ENCODE results near the gene SATL1.
A peak's percentile ranks its signal among the peaks of the same experiment; 100 is the strongest.

DNA sequence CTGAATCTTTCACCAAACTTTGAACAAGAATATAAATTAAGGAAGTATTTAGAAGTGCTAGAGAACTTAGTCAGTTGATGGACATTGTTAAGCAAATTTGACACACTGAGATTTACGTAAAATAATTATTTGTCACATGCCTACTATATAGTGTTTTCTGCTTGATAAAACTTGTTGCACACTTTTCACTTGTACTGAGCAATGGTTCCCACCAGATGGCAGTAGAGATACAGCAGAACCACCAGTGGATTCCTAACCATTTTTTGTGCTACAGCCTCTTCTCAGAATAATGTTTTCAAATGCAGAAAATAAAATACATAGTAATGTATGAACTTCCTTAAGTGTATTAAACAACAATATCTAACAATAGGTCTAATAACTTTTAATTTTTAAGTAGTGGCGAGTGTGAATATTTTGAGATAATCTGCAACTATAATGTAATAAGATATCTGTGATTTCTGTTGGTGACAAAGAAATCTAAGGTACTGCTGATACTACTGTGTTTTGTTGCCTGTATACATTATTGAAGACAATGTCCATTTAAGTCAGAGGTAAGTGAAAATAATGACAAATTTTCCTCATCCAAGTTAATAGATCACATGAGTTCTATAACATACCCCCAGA, 158.7 kb downstream of the SATL1 start:
- TF ChIP-seq, protein P1, sequence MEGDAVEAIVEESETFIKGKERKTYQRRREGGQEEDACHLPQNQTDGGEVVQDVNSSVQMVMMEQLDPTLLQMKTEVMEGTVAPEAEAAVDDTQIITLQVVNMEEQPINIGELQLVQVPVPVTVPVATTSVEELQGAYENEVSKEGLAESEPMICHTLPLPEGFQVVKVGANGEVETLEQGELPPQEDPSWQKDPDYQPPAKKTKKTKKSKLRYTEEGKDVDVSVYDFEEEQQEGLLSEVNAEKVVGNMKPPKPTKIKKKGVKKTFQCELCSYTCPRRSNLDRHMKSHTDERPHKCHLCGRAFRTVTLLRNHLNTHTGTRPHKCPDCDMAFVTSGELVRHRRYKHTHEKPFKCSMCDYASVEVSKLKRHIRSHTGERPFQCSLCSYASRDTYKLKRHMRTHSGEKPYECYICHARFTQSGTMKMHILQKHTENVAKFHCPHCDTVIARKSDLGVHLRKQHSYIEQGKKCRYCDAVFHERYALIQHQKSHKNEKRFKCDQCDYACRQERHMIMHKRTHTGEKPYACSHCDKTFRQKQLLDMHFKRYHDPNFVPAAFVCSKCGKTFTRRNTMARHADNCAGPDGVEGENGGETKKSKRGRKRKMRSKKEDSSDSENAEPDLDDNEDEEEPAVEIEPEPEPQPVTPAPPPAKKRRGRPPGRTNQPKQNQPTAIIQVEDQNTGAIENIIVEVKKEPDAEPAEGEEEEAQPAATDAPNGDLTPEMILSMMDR (IDR thresholded peaks at IDR 0.05) = peak in 4 of 7 experiments; percentile 40 to 66 (median 54)
- TF ChIP-seq POLR2AphosphoS5 (IDR thresholded peaks at IDR 0.05) (no peak), POLR2A (IDR thresholded peaks at IDR 0.05) (no peak)
